ENCODE measurements around the gene MYMX.

The MYMX gene

DNA sequence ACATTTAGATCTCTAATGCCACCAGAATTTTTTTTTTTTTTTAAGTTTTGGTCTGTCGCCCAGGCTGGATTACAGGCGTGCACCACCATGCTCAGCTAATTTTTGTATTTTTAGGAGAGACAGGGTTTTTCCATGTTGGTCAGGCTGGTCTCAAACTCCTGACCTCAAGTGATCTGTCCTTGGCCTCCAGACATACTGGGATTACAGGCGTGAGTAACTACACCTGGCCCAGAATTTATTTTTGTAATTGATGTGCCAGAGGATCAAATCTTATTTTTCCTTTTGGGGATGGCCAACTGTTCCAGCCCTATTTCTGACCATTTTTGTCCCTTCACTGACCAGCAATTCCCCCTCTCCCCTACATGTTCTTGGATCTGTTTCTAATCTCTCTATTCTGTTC lies 18.0 kb upstream of the MYMX start:
- TF ChIP-seq, protein P1, sequence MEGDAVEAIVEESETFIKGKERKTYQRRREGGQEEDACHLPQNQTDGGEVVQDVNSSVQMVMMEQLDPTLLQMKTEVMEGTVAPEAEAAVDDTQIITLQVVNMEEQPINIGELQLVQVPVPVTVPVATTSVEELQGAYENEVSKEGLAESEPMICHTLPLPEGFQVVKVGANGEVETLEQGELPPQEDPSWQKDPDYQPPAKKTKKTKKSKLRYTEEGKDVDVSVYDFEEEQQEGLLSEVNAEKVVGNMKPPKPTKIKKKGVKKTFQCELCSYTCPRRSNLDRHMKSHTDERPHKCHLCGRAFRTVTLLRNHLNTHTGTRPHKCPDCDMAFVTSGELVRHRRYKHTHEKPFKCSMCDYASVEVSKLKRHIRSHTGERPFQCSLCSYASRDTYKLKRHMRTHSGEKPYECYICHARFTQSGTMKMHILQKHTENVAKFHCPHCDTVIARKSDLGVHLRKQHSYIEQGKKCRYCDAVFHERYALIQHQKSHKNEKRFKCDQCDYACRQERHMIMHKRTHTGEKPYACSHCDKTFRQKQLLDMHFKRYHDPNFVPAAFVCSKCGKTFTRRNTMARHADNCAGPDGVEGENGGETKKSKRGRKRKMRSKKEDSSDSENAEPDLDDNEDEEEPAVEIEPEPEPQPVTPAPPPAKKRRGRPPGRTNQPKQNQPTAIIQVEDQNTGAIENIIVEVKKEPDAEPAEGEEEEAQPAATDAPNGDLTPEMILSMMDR (IDR thresholded peaks at IDR 0.05; ENCODE audit: insufficient read depth, missing control alignments): no peak
- DNase-seq (ENCODE audit: insufficient read length, low spot score): no peak
- no peak for FAIRE-seq

- TF ChIP-seq, protein P1 (IDR thresholded peaks at IDR 0.05; ENCODE audit: insufficient read depth, missing control alignments): no peak
- no peak for DNase-seq (ENCODE audit: insufficient read length, low spot score)
- FAIRE-seq: no peak
Measured at GRCh38 chr6:44199883-44200282, 16.8 kb upstream of the MYMX start.

GRCh38 chr6:44201200-44201599 lies 15.5 kb upstream of the MYMX start:
- FAIRE-seq: no peak
- TF ChIP-seq, protein P1 (IDR thresholded peaks at IDR 0.05; ENCODE audit: insufficient read depth, missing control alignments): no peak
- no peak for DNase-seq (ENCODE audit: insufficient read length, low spot score)

DNA sequence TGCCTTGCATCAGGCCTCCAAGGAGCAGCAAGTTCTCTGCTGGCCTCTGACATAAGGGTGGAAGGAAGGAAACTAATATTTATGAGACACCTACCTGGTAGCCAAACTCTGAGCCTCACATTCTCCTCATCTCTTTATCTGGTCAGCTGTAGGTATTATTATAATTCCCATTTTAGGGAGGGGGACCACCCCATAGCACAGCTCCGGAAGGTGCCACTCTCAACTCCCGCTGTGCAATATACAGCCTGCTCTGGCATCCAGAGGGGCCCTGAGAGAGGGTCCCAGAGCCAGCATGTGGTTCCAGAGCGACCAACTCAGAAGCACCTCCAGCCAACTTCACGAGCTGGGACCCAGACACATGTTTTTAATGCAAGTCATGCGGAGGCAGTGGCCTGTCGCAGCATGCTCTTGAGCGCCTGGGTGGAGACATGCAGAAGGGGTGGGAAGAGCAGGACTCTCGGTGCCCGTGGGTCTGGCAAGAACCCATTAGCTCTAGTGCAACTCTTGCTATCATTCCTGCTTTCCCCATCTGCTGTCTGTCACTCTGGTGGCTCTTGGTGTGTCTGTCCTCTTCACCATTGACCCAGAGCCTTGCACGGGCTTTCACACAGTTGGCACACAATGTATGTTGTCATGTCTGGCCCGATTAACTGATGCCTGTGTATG lies 15.0 kb upstream of the MYMX start:
- FAIRE-seq: no peak
- TF ChIP-seq, protein P1 (IDR thresholded peaks at IDR 0.05; ENCODE audit: insufficient read depth, missing control alignments): no peak

DNA sequence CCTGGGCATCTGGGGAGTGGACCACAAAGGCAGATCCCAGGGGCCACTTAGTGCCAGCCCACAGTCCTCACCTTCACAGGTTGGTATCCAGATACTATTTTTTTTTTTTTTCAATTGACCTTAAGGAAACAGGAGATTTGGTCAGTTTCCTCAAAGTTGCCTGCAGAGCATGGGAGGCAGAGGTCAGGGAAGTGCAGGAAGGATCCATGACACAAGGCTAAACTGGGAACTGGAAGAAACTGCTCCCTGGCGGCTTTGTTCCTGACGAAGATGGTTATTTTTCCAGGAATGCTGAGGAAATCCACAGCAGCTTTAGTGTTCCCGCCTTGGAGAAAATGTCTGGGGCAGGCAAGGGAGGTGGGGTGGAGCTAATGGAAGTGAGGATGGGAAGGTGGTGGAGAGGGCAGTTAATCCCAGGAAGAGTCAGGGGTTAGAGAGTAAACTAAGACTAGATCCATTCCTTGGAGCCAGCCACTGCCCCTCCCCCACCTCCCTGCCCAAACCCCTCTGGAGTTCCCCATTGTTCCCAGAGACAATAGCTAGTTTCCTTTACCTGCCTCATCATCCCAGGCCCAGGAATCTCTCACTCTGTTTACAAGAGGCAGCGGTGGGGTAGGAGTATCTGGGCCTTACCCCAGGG lies 14.3 kb upstream of the MYMX start:
- DNase-seq (ENCODE audit: insufficient read length, low spot score): no peak
- TF ChIP-seq, protein P1 (IDR thresholded peaks at IDR 0.05; ENCODE audit: insufficient read depth, missing control alignments): no peak

More for the DNA sequence above, 15.0 kb upstream of the MYMX start:
- no peak for DNase-seq (ENCODE audit: insufficient read length, low spot score)

DNA sequence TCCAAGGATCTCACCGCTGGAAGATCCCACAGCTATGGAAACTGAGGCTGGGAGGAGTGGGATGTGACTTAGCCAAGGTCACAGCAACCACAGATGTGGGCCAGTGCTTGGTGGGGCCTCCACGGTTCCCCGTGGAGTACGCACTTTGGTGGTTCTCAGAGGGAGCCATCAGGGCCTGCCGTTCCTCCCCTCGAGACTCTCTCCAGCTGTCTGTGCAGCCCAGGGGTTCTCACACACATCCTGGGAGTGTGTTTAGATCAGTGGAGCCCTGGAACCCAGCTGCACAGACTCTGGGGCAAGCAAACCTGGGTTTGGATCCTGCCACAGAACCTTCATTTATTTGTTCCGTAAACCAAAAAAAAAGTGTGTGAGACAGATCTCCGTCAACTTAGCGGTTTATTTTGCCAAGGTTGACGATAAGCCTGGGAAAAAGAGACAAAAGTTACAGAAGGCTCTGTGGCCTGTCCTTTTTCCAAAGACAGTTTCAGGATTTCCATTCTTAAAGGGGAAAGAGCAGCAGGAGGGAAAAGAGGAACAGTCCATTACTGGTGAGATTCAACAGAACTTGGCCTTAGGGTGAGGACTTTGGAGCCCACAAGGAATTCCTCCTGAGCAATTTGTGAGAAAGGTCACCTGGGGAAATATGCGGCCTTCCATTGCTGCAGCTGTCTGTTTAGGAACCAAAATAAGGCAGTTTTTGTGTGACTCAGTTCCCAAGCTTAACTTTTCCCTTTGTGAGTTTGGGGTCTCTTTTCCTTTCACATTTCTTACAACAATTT lies 13.6 kb upstream of the MYMX start:
- no peak for FAIRE-seq
- TF ChIP-seq, protein P1 (IDR thresholded peaks at IDR 0.05; ENCODE audit: insufficient read depth, missing control alignments): no peak
- no peak for DNase-seq (ENCODE audit: insufficient read length, low spot score)

More for the DNA sequence above, 14.3 kb upstream of the MYMX start:
- no peak for FAIRE-seq

All from D721Med (cell line).